Suppressor macrophage treated with lipopolysaccharide for 1 hour (primary cell): Measurements from ENCODE around the gene FALEC.

Source experiments
- DNase-seq, 3 donors: peaks; one replicate each; pipeline ENCODE4 v3.0.0-alpha.2; 2020 to 2022

The FALEC gene

GRCh38 chr1:150515328-150516049 lies at the start of gene FALEC:
TSS of gene FALEC (plus strand) at chr1:150515752.
- peak; percentile 97 to 99 (median 99) for DNase-seq

- no peak for DNase-seq
These were observed 48.6 kb upstream of the FALEC start for GRCh38 chr1:150466964-150467363.

GRCh38 chr1:150469291-150469690 lies 46.3 kb upstream of the FALEC start:
- no peak for DNase-seq

GRCh38 chr1:150472601-150473200 lies 42.9 kb upstream of the FALEC start:
- no peak for DNase-seq

- no peak for DNase-seq
These were observed 41.9 kb upstream of the FALEC start for GRCh38 chr1:150473659-150474058.

DNA sequence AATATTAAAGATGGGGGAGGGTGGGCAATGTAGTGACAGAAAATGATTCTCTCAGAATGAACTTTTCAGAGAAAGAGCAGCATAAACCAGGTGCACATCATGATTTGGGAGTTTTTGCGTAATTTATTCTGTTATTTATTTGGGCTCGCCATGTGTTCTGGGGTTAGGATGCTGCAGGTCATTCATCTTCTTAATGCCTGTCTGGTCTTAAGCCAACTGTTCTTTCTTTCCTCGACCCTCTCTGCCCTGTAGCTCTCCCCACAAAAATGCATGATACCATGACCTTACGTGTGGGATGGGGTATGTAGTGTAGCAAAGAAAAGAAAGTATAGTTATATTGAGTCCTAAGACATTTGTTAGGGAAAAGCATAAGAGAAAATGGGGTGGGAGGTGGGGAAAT lies 40.7 kb upstream of the FALEC start:
- no peak for DNase-seq

- no peak for DNase-seq
These were observed 38.8 kb upstream of the FALEC start for GRCh38 chr1:150476754-150477153.

DNA sequence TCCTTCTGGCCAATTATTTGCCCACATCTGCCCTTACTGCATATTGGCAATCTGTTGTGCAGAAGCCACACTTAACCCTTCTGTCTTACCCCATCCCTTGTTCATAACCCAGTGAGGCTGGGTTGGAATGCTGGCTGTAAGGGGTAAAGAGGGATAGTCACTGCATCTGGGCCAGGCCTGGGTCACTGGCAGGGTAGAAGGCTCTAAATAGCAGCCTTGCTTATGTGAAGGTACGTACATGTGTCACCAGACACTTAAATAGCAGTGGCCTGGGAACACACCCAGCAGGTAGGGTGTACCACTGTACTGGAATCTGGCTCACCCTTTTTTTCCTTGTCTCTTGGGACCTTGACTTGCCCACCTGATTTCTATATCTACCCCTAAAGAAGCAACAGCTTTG lies 38.2 kb upstream of the FALEC start:
- DNase-seq: no peak

DNA sequence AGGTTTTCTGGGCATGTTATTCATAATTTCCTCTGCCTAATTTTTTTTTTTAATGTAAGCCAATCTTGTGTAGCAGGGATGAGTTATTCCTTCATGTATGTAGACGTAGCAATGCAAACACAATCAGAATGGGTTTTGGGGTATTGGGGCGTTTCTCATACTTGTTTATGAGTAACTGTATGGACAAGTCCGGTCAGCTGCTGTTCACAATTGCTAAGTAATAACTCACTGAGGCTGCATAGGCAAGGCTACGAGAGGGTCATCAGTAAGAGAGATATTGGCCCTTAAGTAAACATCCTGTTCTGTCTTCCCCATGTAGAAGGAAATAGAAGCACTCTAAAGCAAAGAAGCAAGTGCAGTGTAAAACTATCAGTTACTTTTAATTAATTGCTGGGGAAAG lies 37.8 kb upstream of the FALEC start:
- DNase-seq: no peak

DNA sequence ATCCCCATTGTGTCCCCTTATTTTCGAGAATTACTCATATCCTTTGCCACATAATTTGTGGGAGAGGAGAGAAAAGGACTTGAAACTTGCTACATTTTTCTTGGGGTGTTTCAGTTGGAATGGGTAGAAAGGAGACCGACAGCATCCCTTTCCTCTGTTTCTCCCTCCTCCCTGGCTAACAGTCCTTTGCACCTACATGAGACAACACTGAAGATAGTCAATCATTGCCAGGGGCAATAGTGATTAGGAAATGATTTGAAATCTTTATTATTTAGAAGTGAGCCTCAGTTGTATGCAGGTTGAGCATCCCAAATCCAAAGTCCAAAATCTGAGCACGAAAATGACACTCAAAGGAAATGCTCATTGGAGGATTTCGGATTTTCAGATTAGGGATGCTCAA lies 36.2 kb upstream of the FALEC start:
- no peak for DNase-seq

DNA sequence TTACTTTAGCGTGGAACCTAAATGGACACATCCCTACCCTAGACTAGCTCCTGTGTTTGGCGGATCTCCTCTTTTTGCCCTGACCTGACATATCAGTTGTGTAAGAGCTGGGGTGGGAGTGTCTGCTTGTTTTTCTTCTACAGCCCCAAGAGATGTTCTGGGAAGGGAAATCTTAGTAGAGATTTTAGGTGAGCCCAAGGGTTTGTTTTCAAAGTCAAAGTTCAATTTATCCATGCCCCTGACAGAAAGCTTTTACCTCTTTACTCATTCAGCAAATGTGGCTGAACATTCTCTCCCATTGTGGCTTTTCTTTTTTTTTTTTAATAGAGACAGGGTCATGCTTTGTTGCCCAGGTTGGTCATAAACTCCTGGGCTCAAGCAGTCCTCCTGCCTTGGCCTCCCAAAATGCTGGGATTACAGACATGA lies 35.6 kb upstream of the FALEC start:
- DNase-seq: no peak

DNA sequence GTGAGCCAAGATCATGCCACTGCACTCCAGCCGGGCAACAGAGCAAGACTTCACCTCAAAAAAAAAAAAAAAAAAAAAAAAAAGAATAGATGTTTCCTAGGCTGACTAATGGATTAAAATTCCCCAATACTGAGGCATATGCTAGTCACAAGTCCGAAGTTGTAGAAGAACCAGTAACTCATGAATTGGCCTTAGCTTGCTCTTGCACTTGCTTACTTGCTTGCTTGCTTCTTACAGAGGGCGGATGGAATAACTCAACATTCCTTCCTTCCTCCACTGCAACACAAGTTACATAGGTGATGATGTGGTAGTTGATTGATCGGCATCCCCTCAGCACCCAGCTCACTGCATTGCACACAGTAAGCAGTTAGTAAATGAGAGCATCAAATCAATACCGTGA lies 31.1 kb upstream of the FALEC start:
- DNase-seq: peak in 1 of 3 donors; percentile 24

- peak in 2 of 3 donors; percentile 16 to 25 for DNase-seq
These were observed 30.7 kb upstream of the FALEC start for GRCh38 chr1:150484861-150485260.

GRCh38 chr1:150486966-150487762 lies 28.4 kb upstream of the FALEC start, which contains the start of gene TARS2:
TSS of gene TARS2 (plus strand) at chr1:150487419. CDS start at chr1:150487451, 32 bp downstream.
- DNase-seq: peak; percentile 95 to 99 (median 98)

GRCh38 chr1:150487763-150488115 lies 27.8 kb upstream of the FALEC start:
- no peak for DNase-seq

GRCh38 chr1:150493175-150493574 lies 22.4 kb upstream of the FALEC start:
- no peak for DNase-seq

GRCh38 chr1:150498342-150498741 lies 17.2 kb upstream of the FALEC start:
- DNase-seq: no peak

- no peak for DNase-seq
These were observed 10.1 kb upstream of the FALEC start for GRCh38 chr1:150505431-150505830.

- DNase-seq: peak; percentile 79 to 85 (median 83)
These were observed 7.4 kb upstream of the FALEC start, which contains the start of gene ECM1 for GRCh38 chr1:150507912-150508864. TSS of gene ECM1 (plus strand) at chr1:150508109. CDS start at chr1:150508210, 101 bp downstream.

DNA sequence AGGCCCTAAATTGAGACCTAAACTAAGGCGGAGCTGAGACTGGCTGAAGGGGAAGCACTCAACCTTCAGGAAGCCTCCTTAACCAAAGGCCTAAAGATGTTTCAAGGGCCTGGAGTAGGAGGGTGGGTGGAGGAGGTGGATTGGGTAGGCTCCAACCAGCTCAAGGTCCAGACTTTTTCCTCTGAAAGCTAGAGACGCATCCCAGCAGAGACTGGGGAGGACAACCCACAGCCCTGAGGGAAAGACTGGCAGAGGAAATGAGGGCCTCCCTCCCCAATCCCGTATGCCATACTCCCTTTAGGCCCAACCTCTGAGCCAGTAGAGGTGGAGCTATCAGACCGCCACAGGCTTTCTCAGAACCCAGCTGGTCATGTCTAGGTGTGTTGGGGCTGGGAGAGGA lies 6.6 kb upstream of the FALEC start:
- DNase-seq: no peak

DNA sequence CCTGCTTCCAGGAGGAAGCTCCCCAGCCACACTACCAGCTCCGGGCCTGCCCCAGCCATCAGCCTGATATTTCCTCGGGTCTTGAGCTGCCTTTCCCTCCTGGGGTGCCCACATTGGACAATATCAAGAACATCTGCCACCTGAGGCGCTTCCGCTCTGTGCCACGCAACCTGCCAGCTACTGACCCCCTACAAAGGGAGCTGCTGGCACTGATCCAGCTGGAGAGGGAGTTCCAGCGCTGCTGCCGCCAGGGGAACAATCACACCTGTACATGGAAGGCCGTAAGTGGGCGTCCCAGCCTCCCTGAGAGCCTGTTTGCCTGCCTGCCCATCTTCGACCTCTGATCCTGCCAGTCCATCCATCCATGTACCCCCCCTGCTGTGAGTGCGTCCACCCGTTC lies 4.0 kb upstream of the FALEC start:
- no peak for DNase-seq

GRCh38 chr1:150511985-150512660 lies 3.4 kb upstream of the FALEC start:
- DNase-seq: no peak
